K562 (cell line): Measurements from ENCODE around the gene SRSF9. TPM values are rescaled to one million over a fixed set of nuclear protein-coding genes. Genes with fewer than 3 reads are reported as not detected.

ENCODE experiments used
- CHD2 ChIP-seq: IDR thresholded peaks from 2 replicates; pipeline ENCODE4 v1.6.1; 2011; ENCODE audit warnings: low read depth, low read length
- CSDE1 ChIP-seq, 2 experiments: fragments of 450-650 bp; IDR thresholded peaks; 2 replicates each; pipeline ENCODE4 v1.6.1; 2016; ENCODE audit warnings: mild to moderate bottlenecking in 1 of 2
- DNMT1 ChIP-seq: fragments of 450-650 bp; IDR thresholded peaks from 2 replicates; pipeline ENCODE4 v1.6.1; 2016; ENCODE audit warnings: antibody characterized with exemption, mild to moderate bottlenecking
- EZH2 ChIP-seq: IDR thresholded peaks from 2 replicates; pipeline ENCODE4 v1.6.1; 2012; ENCODE audit warnings: low read depth, mild to moderate bottlenecking, inconsistent platforms, low read length, borderline replicate concordance
- FOXJ3 ChIP-seq: sonication (generic); formaldehyde crosslinking; IDR thresholded peaks from 2 replicates; pipeline ENCODE4 v1.4.0; 2020; ENCODE audit warnings: mild to moderate bottlenecking, missing genetic modification reagents
- FOXK1 ChIP-seq: sonication (generic); formaldehyde crosslinking; IDR thresholded peaks from 2 replicates; pipeline ENCODE4 v1.8.0; 2022; ENCODE audit warnings: missing genetic modification reagents, mild to moderate bottlenecking, borderline replicate concordance
- HDAC8 ChIP-seq: fragments of 450-650 bp; IDR thresholded peaks from 2 replicates; pipeline ENCODE4 v1.6.1; 2016; ENCODE audit warnings: mild to moderate bottlenecking, missing genetic modification characterization, moderate library complexity, missing compliant biosample characterization
- HMG20B ChIP-seq: fragments of 250-450 bp; sonication (Bioruptor Pico); IDR thresholded peaks from 2 replicates; pipeline ENCODE4 v1.5.0; 2021; ENCODE audit warnings: mild to moderate bottlenecking
- L3MBTL2 ChIP-seq: fragments of 450-650 bp; IDR thresholded peaks from 2 replicates; pipeline ENCODE4 v1.6.1; 2016; ENCODE audit warnings: mild to moderate bottlenecking, moderate library complexity
- NFE2L1 ChIP-seq: fragments of 450-650 bp; IDR thresholded peaks from 2 replicates; pipeline ENCODE4 v1.6.1; 2016; ENCODE audit warnings: missing genetic modification characterization, low read depth, mild to moderate bottlenecking, missing compliant biosample characterization, moderate library complexity, borderline replicate concordance
- NR2C1 ChIP-seq, 2 experiments: fragments of 450-650 bp; IDR thresholded peaks; 2 replicates each; pipeline ENCODE4 v1.6.1; 2017; ENCODE audit warnings: mild to moderate bottlenecking in 2 of 2, antibody characterized with exemption in 1 of 2, inconsistent platforms in 1 of 2, missing compliant biosample characterization in 1 of 2, missing genetic modification characterization in 1 of 2
- POLR2A ChIP-seq: fragments of 450-650 bp; conservative IDR thresholded peaks from 2 replicates; pipeline ENCODE4 v1.6.1; 2016
- RUNX1 ChIP-seq: sonication (generic); IDR thresholded peaks from 2 replicates; pipeline ENCODE4 v1.6.1; 2016; ENCODE audit warnings: antibody characterized with exemption, low read depth
- SAFB2 ChIP-seq: fragments of 200-400 bp; formaldehyde crosslinking; IDR thresholded peaks from 2 replicates; pipeline ENCODE4 v1.6.1; 2018; ENCODE audit warnings: borderline replicate concordance, low read length, low read depth, moderate library complexity; ENCODE audit not compliant: severe bottlenecking
- SP1 ChIP-seq: sonication (generic); formaldehyde crosslinking; IDR thresholded peaks from 2 replicates; pipeline ENCODE4 v1.8.1; 2022; ENCODE audit warnings: mild to moderate bottlenecking, missing genetic modification reagents
- SRSF9 ChIP-seq: fragments of 200-400 bp; formaldehyde crosslinking; IDR thresholded peaks from 2 replicates; pipeline ENCODE4 v1.6.1; 2017; ENCODE audit warnings: low read depth, low read length, borderline replicate concordance
- TEAD1 ChIP-seq, 2 experiments: fragments of 450-650 bp in 1 of 2; sonication (generic) in 1 of 2; formaldehyde crosslinking; IDR thresholded peaks; 2 replicates each; pipeline versions ENCODE4 v1.4.0 to v1.8.0; 2020 to 2022; ENCODE audit warnings: mild to moderate bottlenecking in 2 of 2, missing genetic modification reagents in 1 of 2
- ZFX ChIP-seq: sonication (generic); formaldehyde crosslinking; IDR thresholded peaks from 2 replicates; pipeline ENCODE4 v1.8.0; 2022; ENCODE audit warnings: mild to moderate bottlenecking, missing genetic modification reagents, moderate library complexity
- ZNF561 ChIP-seq: fragments of 450-650 bp; formaldehyde crosslinking; conservative IDR thresholded peaks from 2 replicates; pipeline ENCODE4 v1.4.0; 2020; ENCODE audit warnings: mild to moderate bottlenecking, moderate library complexity
- polyA plus RNA-seq, 8 experiments: library from polyadenylated mRNA; depleted of rRNA in 4 of 8; stranded (reverse) in 5 of 8; unstranded in 3 of 8; fragments of >200 nt; fragmentation: Nextera tagmentation in 2 of 8; fragmentation: Illumina TruSeq in 1 of 8; extraction: Ambion mirVana in 2 of 8; extraction: Trizol in 1 of 8; gene quantifications; 2 replicates each; pipeline versions ENCODE4 v1.2.1 to v1.2.3, GENCODE V29; 2011 to 2014; ENCODE audit warnings: inconsistent platforms in 1 of 8, missing spikeins in 1 of 8
- total RNA-seq, 7 experiments: library from RNA; depleted of rRNA in 6 of 7; stranded (reverse); fragments of >200 nt in 6 of 7; fragmentation: Illumina TruSeq in 2 of 7; extraction: Trizol in 2 of 7; gene quantifications; 2 replicates each; pipeline versions ENCODE4 v1.2.1 to v1.2.3, GENCODE V29; 2011 to 2021; ENCODE audit warnings: low replicate concordance in 1 of 7
- TF ChIP-seq, protein P1 (sequence below), 2 experiments: fragments of 450-650 bp in 1 of 2; sonication (generic) in 1 of 2; formaldehyde crosslinking; conservative IDR thresholded peaks; 2 replicates each; pipeline versions ENCODE4 v1.4.0 to v1.8.1; 2020 to 2022; ENCODE audit warnings: mild to moderate bottlenecking in 1 of 2, missing genetic modification reagents in 1 of 2
- TF ChIP-seq, protein P2 (sequence below): fragments of 450-650 bp; IDR thresholded peaks from 2 replicates; pipeline ENCODE4 v1.7.0; 2016; ENCODE audit warnings: borderline replicate concordance
- TF ChIP-seq, protein P3 (sequence below): fragments of 250-450 bp; sonication (Bioruptor Pico); IDR thresholded peaks from 2 replicates; pipeline ENCODE4 v1.8.0; 2021; ENCODE audit warnings: borderline replicate concordance, mild to moderate bottlenecking, moderate library complexity; ENCODE audit not compliant: poor library complexity, severe bottlenecking
- TF ChIP-seq, protein P4 (sequence below): sonication (generic); formaldehyde crosslinking; IDR thresholded peaks from 2 replicates; pipeline ENCODE4 v1.8.1; 2023; ENCODE audit warnings: mild to moderate bottlenecking, missing genetic modification reagents

The SRSF9 gene
- total and polyA plus RNA-seq, 9 of the 15 experiments (the other 6 are each of a cell fraction or from before 2014, with no cell fraction given): 40.3 to 291 (median 230) TPM

DNA sequence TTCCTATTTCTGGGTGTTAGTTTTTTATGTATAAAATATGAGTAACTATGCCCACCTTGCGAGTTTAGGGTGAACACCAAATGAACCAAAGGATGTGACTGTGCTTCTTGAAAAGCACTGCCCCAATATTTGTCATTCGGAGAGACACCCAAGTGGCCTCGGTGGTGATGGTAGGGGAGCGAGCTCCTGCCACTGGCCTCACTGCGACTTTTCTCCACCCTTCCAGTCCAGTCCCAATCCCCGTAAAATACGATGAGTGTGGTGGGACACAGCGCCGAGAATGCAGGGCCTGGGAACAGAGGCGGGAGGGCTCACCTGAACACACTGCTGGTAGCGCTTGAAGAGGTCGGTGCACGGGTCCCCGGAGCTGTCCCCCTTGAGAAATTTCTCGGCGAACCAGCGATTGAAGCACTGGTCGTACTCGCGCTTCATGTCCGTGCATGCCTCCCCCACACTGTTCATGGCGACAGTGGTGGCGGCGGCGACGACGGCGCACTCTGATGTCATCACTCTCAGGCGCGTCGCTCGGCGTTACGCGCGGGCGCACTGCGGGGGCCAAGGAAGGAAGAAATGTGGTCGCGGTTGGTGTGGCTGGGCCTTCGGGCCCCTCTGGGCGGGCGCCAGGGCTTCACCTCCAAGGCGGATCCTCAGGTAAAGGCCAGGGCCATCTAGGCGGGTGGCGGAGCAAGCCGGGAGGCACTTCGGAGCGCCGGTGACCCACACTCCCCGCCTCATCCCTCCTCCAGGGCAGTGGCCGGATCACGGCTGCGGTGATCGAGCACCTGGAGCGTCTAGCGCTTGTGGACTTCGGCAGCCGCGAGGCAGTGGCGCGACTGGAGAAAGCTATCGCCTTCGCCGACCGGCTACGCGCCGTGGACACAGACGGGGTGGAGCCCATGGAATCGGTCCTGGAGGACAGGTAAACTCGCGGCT, 23.4 kb downstream of the SRSF9 start, which contains the start of the genes GATC and TRIAP1 (continued):
- TF ChIP-seq SP1 (peak; percentile 88), NFE2L1 (tag) (no peak), CHD2 (peak; percentile 55; the same call in 1 of the 2 replicates), NR2C1 (IDR thresholded peaks at IDR 0.05) (peak; percentile 63), NR2C1 (tag; IDR thresholded peaks at IDR 0.05) (peak; percentile 60), EZH2 (no peak), FOXK1 (peak; percentile 94; the same call in 1 of the 2 replicates), HDAC8 (no peak), HMG20B (CRISPR knock-in tag) (no peak), L3MBTL2 (peak; percentile 57), SRSF9 (no peak), CSDE1 (IDR thresholded peaks at IDR 0.05) (peak in 1 of 2 experiments; percentile 95; a peak in 2 of 4 replicates), RUNX1 (no peak; the same call in 1 of the 2 replicates), FOXJ3 (CRISPR knock-in tag) (no peak), ZNF561 (no peak), POLR2A (peak; percentile 94), SAFB2 (no peak), ZFX (CRISPR knock-in tag) (peak; percentile 97), DNMT1 (no peak), TEAD1 (CRISPR knock-in tag; IDR thresholded peaks at IDR 0.05) (peak in 1 of 2 experiments; percentile 95; a peak in 2 of 4 replicates)
- TF ChIP-seq, protein P1, sequence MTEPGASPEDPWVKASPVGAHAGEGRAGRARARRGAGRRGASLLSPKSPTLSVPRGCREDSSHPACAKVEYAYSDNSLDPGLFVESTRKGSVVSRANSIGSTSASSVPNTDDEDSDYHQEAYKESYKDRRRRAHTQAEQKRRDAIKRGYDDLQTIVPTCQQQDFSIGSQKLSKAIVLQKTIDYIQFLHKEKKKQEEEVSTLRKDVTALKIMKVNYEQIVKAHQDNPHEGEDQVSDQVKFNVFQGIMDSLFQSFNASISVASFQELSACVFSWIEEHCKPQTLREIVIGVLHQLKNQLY (CRISPR knock-in tag; conservative IDR thresholded peaks at IDR 0.05): no peak
- TF ChIP-seq, protein P2, sequence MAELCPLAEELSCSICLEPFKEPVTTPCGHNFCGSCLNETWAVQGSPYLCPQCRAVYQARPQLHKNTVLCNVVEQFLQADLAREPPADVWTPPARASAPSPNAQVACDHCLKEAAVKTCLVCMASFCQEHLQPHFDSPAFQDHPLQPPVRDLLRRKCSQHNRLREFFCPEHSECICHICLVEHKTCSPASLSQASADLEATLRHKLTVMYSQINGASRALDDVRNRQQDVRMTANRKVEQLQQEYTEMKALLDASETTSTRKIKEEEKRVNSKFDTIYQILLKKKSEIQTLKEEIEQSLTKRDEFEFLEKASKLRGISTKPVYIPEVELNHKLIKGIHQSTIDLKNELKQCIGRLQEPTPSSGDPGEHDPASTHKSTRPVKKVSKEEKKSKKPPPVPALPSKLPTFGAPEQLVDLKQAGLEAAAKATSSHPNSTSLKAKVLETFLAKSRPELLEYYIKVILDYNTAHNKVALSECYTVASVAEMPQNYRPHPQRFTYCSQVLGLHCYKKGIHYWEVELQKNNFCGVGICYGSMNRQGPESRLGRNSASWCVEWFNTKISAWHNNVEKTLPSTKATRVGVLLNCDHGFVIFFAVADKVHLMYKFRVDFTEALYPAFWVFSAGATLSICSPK: no peak
- TF ChIP-seq, protein P3, sequence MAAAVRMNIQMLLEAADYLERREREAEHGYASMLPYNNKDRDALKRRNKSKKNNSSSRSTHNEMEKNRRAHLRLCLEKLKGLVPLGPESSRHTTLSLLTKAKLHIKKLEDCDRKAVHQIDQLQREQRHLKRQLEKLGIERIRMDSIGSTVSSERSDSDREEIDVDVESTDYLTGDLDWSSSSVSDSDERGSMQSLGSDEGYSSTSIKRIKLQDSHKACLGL (CRISPR knock-in tag): peak; percentile 91
- TF ChIP-seq, protein P4, sequence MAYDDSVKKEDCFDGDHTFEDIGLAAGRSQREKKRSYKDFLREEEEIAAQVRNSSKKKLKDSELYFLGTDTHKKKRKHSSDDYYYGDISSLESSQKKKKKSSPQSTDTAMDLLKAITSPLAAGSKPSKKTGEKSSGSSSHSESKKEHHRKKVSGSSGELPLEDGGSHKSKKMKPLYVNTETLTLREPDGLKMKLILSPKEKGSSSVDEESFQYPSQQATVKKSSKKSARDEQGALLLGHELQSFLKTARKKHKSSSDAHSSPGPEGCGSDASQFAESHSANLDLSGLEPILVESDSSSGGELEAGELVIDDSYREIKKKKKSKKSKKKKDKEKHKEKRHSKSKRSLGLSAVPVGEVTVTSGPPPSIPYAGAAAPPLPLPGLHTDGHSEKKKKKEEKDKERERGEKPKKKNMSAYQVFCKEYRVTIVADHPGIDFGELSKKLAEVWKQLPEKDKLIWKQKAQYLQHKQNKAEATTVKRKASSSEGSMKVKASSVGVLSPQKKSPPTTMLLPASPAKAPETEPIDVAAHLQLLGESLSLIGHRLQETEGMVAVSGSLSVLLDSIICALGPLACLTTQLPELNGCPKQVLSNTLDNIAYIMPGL: peak; percentile 82
